ENCODE measurements around the gene ITFG1.
"Not testable (repeated sequence)": the region's sequence is repeated elsewhere in the genome, so short reads cannot be mapped to it uniquely, and the experiment has no call there.

Gene ITFG1

GRCh38 chr16:47342055-47342454, 118.8 kb downstream of the ITFG1 start:
- in situ Hi-C loops (cut with MboI; ENCODE audit: low sequenced_read_pairs), result no loop called here

- in situ Hi-C loops (cut with MboI; ENCODE audit: low sequenced_read_pairs), result not testable (repeated sequence)
Measured at GRCh38 chr16:47330562-47330961, 130.3 kb downstream of the ITFG1 start.

GRCh38 chr16:47324309-47324708, 136.6 kb downstream of the ITFG1 start:
- in situ Hi-C loops (cut with MboI; ENCODE audit: low sequenced_read_pairs), result not testable (repeated sequence)

- in situ Hi-C loops (cut with MboI; ENCODE audit: low sequenced_read_pairs), result no loop called here
Measured at GRCh38 chr16:47323241-47323640, 137.6 kb downstream of the ITFG1 start.

- in situ Hi-C loops (cut with MboI; ENCODE audit: low sequenced_read_pairs), result no loop called here
Measured at GRCh38 chr16:47320546-47321310, 140.1 kb downstream of the ITFG1 start.

GRCh38 chr16:47317465-47318240, 143.2 kb downstream of the ITFG1 start:
- in situ Hi-C loops (cut with MboI; ENCODE audit: low sequenced_read_pairs), result no loop called here

GRCh38 chr16:47316442-47317015, 144.3 kb downstream of the ITFG1 start:
- in situ Hi-C loops (cut with MboI; ENCODE audit: low sequenced_read_pairs), result no loop called here

GRCh38 chr16:47311738-47312505, 148.9 kb downstream of the ITFG1 start:
- in situ Hi-C loops (cut with MboI; ENCODE audit: low sequenced_read_pairs), result no loop called here

- in situ Hi-C loops (cut with MboI; ENCODE audit: low sequenced_read_pairs), result no loop called here
Measured at GRCh38 chr16:47310792-47311211, 150.1 kb downstream of the ITFG1 start.

- in situ Hi-C loops (cut with MboI; ENCODE audit: low sequenced_read_pairs), result no loop called here
Measured at GRCh38 chr16:47309581-47310312, 151.1 kb downstream of the ITFG1 start.

- in situ Hi-C loops (cut with MboI; ENCODE audit: low sequenced_read_pairs), result no loop called here
Measured at GRCh38 chr16:47308601-47309000, 152.3 kb downstream of the ITFG1 start.

GRCh38 chr16:47304563-47304962, 156.3 kb downstream of the ITFG1 start:
- in situ Hi-C loops (cut with MboI; ENCODE audit: low sequenced_read_pairs), result no loop called here

- in situ Hi-C loops (cut with MboI; ENCODE audit: low sequenced_read_pairs), result no loop called here
Measured at GRCh38 chr16:47299587-47299986, 161.3 kb downstream of the ITFG1 start.

GRCh38 chr16:47284999-47285398, 175.9 kb downstream of the ITFG1 start:
- in situ Hi-C loops (cut with MboI; ENCODE audit: low sequenced_read_pairs), result no loop called here

GRCh38 chr16:47278306-47278970, 182.4 kb downstream of the ITFG1 start:
- in situ Hi-C loops (cut with MboI; ENCODE audit: low sequenced_read_pairs), result no loop called here

GRCh38 chr16:47276522-47276921, 184.3 kb downstream of the ITFG1 start:
- in situ Hi-C loops (cut with MboI; ENCODE audit: low sequenced_read_pairs), result no loop called here

GRCh38 chr16:47262938-47263337, 197.9 kb downstream of the ITFG1 start:
- in situ Hi-C loops (cut with MboI; ENCODE audit: low sequenced_read_pairs), result no loop called here

- in situ Hi-C loops (cut with MboI; ENCODE audit: low sequenced_read_pairs), result no loop called here
Measured at GRCh38 chr16:47260503-47260902, 200.4 kb downstream of the ITFG1 start.

- in situ Hi-C loops (cut with MboI; ENCODE audit: low sequenced_read_pairs), result no loop called here
Measured at GRCh38 chr16:47258874-47259461, 201.9 kb downstream of the ITFG1 start.
